ENCODE data around the gene HK3.

Gene HK3

DNA sequence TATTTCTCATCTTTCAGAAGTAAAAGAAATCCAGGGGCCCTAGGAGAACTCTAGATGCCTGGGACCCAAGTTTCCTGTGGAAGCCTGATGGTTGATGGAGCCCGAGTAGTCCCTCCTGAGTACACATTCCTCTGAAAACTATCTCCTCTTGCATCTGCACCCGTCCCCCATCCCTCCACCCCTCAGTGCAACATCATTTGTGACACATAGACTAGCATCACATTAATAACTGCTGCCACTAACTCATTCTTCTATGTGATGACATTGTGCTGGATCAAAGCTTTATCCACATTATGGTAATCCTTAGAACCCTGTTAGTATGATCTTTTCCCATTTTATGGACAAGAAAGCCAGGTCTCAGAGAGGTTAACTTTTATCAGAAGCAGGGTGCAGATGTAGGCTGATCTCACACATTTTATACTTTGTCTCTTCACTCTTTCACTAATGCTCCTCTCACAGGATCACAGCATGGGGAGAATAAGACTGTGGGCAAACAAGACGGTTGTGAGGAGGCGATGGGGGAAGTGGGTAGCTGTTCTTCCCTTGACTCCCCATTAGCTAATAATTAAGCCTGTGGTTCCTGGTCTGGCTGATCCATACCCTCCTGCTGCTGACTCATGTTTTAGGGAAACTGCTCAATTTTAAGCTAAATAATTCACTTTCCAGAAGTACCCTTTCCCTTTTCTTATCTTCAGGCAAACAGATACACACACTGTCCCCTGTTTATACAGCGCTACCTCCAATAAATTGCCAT lies 3.9 kb upstream of the HK3 start:
- no peak for DNase-seq (ENCODE audit: low spot score)

DNA sequence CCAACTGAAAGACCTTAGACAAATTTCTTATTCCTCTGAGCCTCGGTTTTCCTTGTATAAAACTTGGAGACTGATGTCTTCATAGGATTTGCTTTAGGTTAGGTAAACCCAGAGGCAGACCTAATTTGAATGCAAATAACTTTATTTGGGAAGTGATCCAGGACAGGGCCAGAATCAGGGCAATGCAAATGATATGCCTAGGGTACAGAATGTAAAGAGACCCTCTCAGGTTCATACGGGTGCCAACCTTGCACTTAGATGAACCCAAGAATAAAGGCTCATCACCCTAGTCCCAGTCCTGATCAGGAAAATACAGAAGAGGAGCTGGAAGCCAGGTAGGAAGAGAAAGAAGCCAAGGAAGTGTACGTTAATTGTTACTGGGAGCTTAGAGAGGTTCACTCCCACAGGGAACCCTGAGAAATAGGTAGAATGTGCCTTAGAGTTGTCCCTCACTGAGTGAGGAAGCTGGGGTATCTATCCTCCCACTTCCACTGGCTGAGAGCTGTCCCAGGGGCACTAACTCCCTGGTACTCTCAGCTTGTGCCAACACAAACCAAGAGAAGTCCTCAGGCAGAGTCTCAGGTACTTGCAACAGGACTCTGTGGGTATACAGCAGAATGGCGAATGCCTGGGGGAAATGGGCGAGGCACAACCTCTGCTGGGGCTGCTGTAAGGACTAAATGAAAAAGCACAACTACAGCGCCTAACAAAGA lies 3.1 kb upstream of the HK3 start:
- DNase-seq (ENCODE audit: low spot score), result no peak

DNA sequence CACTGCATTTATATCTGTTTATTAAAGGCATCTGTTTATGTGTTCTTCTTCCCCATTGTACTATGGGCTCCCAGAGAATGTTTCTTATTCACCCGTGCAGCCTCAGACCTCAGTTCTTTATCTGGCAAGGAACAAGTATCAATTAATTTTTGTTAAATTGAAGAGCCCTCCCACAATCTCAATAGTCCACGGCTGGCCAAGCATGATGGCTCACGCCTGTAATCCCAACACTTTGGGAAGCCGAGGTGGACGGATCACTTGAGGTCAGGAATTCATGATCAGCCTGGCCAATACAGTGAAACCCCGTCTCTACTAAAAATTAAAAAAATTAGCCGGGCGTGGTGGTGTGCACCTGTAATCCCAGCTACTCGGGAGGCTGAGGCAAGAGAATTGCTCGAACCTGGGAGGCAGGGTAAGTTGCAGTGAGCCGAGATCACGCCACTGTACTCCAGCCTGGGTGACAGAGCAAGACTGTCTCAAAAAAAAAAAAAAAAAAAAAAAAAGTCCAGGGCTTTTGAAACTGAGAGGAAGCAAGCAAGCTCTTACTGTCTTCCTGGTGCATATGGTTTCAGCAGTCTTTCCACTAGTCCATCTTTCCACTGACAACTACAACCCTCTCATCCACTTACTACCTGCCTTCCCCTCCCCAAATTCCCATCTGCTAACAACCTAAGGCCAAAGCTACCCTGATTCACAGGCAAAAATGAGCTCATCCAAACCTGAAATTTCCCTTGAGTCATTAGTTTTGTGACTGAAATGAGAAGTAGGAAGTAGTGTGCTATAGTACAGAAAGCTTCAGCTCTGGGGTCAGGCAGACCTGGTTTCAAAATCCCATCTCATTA lies 2.3 kb upstream of the HK3 start:
- DNase-seq (ENCODE audit: low spot score), result no peak

DNA sequence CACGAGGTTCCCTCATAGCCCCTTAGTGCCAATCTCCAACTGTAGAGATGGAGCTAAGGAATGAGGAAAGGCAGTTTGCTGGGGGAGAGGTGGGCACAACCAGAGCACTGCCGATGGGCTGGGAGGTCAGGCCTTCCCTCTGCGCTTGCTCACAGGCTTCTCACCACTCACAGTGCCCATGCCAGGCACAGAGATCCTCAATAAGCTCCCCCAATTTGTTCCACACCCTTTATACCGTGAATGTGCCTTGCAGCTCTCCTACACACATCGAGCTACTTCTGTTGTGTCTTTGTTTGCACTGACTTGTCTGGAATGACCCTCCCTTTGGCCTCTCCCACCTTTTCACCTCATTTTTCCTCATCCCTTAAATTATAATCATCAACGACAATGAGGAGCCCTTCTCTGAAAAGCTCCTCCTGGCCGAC lies 1.6 kb upstream of the HK3 start:
- no peak for DNase-seq (ENCODE audit: low spot score)

DNA sequence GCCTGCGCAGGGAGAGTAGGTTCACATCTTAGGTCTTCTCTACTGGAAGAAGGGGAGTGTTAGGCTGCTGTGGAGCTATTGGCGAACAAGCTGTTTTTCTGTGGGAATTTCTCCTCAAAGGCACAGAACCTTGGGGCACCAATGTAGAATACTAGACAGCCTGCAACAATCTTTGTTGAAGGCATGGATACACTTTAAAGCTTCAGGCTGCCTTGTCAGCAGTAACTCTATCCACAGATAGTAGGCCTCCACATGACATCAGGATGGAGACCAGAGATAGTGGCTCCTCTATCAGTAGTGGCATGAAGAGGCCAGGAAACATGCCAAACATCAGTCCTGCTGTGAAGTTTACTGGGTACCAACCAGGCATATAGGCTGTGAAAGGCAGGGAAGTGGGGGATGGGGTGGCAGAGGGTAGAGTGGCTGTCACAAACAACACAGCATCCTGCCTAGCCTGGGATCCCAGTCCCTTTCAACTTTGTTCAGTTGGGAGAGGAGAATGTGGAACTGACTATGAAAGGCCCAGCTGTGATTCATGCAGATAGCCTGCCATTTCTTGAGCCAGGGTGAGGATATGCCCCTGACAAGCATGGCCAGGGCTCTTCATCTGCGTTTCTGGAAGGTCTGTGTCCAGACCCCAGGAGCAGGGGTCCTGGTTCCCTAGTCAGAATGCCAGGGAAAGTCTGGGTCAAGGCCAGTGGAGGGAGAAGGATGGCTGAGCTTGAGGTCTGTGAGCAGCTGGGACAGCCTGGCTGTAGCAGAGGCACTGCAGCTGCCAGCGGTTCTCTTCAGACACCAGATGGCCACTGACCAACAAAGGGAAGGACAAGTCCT lies 1.0 kb upstream of the HK3 start:
- DNase-seq (ENCODE audit: low spot score), result no peak

DNA sequence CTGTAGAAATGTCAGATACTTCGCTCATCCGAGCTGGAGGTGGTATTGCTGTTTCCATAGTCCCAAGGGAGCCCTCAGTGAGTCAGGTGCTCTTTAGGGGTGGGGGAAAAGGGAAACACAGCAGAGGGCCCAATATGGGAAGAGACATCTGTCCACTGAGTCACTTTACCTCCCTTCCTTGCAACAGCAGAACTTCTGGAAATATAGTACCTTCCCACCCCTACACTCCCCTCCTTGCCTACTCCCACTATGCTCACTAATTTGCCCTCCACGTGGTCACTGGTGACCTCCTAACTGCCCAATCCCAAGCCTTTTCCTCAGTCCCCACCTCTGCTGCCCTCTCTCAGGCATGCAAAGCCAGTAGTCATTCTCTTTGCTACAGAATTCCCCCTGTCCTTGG lies 1.9 kb downstream of the HK3 start:
- DNase-seq (ENCODE audit: low spot score), result no peak

DNA sequence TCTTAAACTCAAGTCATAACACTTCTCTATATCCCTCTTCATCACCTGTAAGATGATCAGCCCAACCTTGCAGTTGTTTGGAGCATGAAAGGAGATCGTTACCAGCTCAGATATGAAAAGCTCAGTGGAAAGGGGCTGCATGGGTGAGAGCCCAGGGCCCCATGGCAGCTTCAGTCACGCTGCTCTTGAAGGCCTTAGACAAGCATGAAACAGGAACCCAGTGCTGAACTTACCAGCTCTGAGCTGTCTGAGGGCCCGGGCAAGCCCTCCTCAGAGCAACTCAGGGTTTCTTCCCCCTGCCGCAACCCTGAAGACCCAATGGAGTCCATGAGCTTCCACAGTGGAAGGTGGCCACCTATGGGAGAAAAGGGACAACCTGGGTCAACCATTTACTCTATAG lies 3.3 kb downstream of the HK3 start:
- DNase-seq (ENCODE audit: low spot score), result no peak

DNA sequence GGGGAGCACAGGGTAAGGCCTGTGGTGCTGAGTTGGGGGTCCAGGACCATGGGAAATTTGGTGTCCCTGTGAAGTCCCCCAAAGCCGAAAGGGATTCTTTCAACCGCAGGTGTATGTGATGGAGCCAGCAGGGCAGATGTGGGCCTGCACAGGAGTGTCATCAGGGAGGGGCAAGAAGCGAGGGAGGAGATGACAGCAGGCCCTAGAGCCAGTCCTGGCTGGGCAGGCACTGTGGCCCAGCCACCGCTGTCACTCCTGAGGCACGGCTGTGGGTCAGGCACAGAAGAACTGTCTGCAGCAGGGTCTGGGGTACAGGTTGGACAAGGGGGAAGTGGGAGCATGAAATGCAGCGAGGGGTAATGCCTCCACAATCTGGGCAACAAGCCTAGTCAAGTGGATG lies 4.8 kb downstream of the HK3 start:
- no peak for DNase-seq (ENCODE audit: low spot score)

DNA sequence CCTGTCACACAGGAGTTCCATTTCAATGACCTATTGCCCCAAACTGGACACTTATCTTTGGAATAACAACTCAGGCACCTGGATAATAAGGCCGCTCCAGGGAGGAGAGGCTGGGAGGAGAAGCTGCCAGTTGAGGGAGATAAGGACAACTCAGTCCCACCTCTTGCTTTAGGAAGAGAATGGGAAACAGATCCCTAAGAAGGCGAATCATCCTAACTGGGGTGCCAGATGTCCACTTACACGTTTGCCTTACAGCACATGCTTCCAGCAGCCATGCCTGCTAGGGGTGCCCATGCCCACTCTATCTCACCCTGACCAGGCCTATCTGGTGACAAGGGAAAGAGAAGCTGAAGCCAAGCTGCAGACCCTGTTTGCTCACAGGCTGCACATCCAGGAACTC lies 6.5 kb downstream of the HK3 start:
- no peak for DNase-seq (ENCODE audit: low spot score)

DNA sequence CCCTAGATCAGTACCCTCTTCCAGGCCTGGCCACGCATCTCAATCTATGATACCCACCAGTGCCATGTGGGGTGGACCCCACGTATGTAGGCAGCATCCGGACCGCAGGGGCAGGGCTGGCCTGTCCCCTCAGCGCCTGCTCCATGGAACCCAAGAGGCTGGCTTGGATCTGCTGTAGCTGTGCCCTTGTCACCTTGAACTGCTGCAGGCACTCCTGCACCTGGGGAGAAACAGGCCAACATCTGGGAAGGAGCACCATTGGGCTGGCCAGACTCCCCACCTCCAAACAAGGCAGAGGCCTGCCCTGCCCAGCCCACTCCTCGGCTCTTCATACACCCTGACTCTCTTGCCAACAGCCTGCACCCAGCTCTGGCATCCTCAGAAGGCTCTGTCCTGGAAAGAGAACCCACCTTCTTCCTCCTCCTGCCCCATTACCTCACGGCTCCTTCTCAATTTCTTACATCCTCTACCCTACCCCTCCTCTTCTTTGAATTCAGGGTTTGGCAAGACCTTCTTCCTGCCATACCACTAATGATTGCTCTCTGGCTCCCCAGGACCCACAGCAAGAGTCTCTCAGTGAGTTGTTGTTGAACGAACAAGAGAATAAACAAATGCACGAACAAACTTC lies 7.7 kb downstream of the HK3 start:
- no peak for DNase-seq (ENCODE audit: low spot score)

DNA sequence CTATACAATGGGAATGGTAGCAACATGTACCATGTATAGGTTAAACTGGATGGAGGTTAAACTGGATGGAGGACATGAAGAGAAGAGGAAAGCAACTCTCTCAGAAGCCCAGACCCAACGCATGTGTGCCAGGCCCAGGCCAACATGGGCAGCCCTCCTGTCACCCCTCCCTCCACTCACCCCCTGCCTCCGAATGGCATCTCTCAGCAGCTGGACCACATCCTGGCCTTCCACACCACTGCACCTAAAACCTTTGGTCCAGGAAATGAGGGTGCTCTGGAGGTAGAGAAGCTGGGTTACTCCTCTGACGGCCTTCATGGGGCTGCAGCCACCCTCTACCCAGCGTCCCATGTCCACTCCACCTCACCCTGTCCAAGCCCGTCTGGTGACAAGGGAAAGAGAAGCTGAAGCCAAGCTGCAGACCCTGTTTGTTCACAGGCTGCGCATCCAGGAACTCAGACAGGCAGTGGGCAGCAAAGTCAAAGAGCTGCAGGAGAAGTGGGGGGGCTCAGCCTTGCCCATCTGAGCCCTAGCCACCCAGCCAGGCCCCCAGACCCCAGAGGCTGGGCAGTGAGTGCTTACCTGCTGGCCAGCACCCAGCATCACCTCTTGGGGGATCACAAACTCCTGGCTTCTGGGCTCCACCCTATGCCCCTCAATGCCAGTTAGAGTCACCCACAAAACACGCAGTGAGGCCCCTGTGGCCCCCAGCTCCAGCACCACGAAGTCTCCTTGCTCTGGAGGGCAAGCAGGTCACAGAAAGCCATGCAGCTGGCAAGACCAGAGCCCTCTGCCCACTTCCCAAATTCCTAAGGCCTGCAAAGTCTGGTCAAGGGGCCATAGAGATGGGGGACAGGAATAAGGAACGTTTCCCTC lies 8.5 kb downstream of the HK3 start:
- no peak for DNase-seq (ENCODE audit: low spot score)

DNA sequence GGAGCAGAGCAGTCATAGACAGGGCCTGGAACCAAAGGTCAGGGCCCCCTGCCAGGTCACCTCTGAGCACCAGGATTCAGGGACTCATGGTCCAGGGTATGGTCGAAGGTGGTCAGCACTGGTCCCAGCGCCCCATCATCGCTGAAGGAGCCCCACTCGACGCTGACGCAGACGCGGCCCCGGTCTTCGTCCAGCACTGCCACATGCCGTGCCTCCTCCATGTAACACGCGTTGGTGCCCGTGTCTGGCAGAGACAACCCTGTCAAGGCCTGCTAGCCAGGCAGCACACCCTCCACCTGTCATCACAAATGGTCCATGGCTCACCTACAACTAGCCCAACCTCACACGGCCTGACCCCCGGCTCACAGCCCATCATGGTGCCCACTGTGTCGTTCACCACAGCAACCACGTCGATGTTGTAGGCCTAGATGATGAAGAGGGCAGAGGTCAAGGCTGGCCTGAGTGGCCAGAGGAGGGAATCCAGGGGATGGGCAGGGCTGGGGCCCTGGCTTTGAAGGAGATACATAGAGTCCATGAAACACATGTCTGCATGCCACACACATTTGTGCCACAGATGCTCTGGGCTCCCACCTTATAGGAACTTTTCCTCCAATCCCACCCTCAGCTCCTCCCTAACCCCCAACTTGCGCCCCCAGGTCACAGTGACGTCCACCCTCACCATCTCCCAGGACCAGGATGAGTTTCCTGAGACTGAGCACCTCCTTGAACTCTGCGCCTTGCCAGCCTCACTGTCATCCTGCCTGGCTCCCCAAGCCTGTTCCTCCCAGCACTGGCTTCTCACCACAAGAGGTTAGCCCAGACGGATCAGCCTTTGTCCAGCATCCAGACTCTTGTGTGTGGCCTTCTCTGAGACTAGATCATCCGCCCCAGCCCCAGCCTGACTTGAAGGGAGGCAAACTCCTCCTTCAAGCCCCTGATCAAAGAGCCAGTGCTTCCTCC lies 9.5 kb downstream of the HK3 start:
- no peak for DNase-seq (ENCODE audit: low spot score)

DNA sequence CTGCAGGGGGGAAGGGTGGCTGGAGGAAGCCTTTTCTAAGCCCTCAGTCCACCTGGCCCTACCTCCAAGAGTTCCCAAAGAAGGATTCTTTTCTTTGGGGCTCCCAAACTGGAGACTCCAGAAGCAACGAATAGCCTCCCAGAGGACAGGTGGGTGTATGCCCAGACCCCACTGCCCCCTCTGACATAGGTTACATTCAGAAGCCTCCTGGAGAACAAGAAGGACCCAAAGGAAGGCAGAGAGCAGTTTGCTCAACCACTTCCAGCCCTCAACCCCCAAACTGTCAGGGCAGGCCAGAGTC lies 10.3 kb downstream of the HK3 start:
- no peak for DNase-seq (ENCODE audit: low spot score)

DNA sequence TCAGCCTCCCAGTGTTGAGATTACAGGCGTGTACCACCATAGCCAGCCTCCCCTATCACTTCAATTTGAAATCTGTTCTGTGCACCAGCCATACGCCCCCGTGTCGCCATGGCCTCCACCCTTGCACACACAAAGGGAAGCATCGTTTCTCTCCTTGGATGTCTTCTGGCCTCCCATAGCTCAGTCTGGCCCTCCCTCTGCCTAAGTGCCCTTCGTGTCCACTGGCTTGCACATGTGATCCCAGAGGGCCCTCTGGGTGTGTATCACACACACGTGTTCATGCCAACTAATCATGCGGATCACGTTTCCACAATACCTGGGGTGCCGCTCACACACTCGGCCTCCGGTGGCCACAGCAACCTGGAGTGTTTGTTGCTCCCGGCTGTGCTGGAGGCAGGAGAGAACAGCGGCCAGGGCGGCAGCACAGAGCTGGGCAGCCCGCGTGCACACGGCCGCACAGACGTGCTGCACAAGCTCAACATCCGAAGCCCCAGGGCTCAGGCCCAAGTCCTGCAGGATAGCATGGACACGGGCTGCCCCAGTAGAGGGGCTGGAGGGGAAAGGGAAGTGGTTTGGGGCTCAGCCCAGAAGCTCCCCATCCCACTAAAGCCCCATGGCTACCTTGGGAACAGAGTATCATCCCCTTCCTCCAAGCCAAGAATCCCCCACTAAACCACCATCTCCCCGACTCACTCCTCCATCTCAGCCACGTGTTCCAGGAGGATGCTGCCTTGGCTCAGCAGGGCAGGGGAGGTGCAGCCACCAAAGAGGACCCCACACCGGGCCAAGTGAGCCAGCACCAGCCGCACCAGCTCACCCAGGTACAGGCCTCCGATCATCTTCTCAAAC lies 10.9 kb downstream of the HK3 start:
- DNase-seq (ENCODE audit: low spot score), result no peak

DNA sequence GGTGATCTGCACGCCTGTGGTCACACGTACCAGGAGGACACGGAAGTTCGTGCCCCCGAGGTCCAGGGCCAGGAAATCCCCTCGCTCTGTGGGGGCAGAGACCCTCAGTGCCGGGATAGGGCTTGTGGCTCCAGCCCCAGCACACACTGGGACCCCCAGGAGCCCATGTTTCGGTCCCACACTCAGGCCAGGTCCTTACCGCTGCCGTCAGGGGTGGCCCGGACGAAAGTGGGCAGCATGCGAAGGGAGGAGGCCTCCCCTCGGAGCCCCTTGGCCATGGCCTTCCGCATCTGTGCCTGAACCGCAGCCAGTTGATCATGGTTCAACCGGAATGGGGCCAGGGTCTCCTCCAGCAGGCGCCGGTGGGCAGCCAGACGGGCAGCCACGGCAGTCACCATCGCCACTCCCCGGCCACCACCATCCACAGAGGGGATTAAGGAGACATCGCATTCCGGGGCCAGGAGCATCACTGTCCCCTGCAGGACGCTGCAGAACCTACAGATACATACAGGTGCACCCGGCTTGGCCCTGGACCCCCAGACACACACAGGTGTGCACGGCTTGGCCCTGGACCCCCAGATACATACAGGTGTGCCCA lies 11.8 kb downstream of the HK3 start:
- DNase-seq (ENCODE audit: low spot score), result no peak

DNA sequence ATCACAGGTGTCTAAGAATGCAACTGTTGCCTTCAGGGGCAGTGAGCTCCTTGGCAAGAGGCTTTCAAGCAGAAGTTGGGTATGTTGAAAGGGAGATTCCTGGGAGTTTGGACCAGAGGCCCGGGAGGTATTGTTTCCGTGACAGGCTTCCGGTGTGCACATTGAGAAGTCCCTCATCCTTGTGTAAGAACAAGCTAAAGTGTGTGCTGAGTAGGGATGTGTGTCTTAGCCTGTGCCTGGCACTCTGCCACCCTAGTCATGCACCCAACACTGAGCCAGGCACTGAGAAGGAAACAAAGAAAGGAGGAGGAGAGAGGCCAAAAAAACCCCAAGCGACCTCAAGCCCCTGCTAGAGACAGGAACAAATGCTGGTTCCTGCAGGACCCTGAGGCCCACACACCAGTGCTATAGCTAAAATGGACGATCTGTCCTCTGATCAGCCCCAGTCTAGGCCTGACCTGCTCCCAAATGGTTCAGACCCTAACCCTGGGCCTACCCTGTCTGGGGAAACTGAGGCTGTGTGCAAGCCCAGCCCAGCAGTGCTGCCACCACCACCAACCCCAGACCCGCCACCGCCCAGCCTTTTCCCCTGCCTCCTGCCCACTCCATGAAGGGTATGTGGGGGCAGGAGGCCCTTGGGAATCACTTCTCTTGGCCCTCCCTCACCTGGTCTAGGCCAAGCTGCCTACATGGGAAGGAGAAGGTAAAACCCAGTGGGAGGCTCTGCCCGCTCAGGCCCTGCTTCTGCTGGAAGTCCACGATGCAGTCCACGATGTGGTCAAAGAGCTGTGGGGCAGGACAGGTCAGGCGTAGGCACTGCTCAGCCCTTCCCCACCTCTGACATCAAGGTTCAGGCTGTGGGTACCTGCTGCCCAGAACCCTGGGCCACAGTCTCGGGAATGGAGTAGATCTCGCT lies 12.6 kb downstream of the HK3 start:
- no peak for DNase-seq (ENCODE audit: low spot score)

DNA sequence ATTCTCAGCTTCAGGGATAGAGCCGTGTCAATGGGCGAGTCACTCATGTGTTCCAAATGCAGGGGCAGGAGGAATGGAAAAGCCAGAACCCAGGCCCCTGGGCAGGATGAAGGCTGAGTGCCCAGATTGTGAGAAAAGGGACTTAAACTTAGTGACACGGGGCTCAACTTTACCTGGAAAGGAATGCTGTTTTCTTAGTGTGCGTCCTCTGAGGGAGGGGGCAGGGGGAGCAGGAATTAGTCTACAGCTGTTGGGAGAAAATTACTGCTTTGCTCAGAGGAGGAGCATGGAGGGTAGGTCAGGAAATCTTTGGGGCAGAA lies 14.6 kb downstream of the HK3 start:
- no peak for DNase-seq (ENCODE audit: low spot score)

Data from CD4-positive, alpha-beta T cell treated with Interleukin-6 at 100 ng/mL for 8 hours (primary cell).